Chondrocyte (in vitro differentiated cells): Measurements from ENCODE around the gene CD33. TPM values are rescaled to one million over a fixed set of nuclear protein-coding genes. Genes with fewer than 3 reads are reported as not detected.

ENCODE experiments used
- DNase-seq: peaks from one replicate; pipeline ENCODE4 v3.0.0; 2021; ENCODE audit warnings: mixed read lengths, low spot score
- H3K27ac Mint-ChIP-seq: one replicate; pipeline ENCODE4 v1.8.0; 2021; ENCODE audit warnings: mild to moderate bottlenecking, moderate library complexity, mixed read lengths; ENCODE audit not compliant: unreplicated experiment
- H3K27me3 Mint-ChIP-seq: 2 replicates; pipeline ENCODE4 v1.8.0; 2021; ENCODE audit warnings: low read depth, mixed read lengths
- H3K36me3 Mint-ChIP-seq: 2 replicates; pipeline ENCODE4 v1.8.0; 2021; ENCODE audit warnings: low read depth, mixed read lengths
- H3K4me1 Mint-ChIP-seq: 2 replicates; pipeline ENCODE4 v1.8.0; 2021; ENCODE audit warnings: low read depth, mild to moderate bottlenecking, mixed read lengths
- H3K4me3 Mint-ChIP-seq: one replicate; pipeline ENCODE4 v1.8.0; 2021; ENCODE audit warnings: mild to moderate bottlenecking, moderate library complexity, mixed read lengths; ENCODE audit not compliant: unreplicated experiment
- H3K9me3 Mint-ChIP-seq: 2 replicates; pipeline ENCODE4 v1.8.0; 2021; ENCODE audit warnings: low read depth, mixed read lengths
- CTCF ChIP-seq: fragments of 200-600 bp; sonication (generic); IDR thresholded peaks from 2 replicates; pipeline ENCODE4 v1.5.0; 2021; ENCODE audit warnings: antibody characterized with exemption, mild to moderate bottlenecking, moderate library complexity
- total RNA-seq: library from RNA; stranded (reverse); gene quantifications from 3 replicates; pipeline ENCODE4 v1.2.1, GENCODE V29; 2021

The CD33 gene
- total RNA-seq, 1 donor from 2014 or later = not detected

GRCh38 chr19:51240866-51241265 is 16.0 kb downstream of the CD33 start:
- Mint-ChIP-seq H3K27ac (no peak overlapping the region), H3K27me3 (peaks cover 2% of the 10 kb centered on the region), H3K9me3 (peaks cover 26% of the 10 kb centered on the region), H3K4me1 (no peaks in the 10 kb centered on the region), H3K36me3 (no peaks in the 10 kb centered on the region), H3K4me3 (no peak overlapping the region)
- no peak for DNase-seq
- TF ChIP-seq CTCF = no peak

DNA sequence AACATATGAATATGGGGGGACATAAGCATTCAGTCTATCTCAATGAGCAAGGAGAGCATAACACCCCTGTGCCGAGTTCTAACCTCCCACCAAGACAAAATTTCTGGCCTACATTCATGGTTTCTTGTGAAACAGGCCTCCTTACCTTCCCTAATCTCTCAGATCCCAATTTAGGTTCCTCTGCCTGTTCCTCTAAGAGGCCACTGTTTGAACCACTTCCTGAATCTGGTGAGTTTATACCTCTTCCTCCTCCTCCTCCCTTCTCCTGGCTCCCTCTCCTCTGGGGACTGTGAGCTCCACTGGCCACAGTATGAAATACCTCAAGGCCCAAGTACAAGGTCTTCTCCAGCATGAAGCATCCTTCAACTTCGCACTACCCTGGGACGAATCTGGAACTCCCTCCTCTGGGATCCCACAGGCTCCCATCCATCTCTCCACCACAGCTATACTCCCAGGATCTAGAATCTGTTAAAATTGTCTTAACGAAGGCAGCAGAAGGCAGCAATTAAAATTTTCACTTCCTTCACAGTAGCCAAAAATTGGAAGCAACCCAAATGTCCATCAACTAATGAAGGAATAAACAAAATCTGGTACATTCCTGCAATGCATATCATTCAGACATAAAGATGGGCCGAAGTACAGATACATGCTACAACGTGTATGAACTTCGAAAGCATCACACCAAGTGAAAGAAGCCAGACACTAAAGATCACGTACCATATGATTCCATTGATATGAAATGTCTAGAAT is 18.2 kb downstream of the CD33 start:
- TF ChIP-seq CTCF = no peak
- Mint-ChIP-seq H3K36me3 (no peaks in the 10 kb centered on the region), H3K9me3 (peaks cover 29% of the 10 kb centered on the region), H3K27me3 (peaks cover 2% of the 10 kb centered on the region), H3K4me1 (no peaks in the 10 kb centered on the region), H3K4me3 (no peak overlapping the region), H3K27ac (no peak overlapping the region)
- no peak for DNase-seq

- TF ChIP-seq CTCF = no peak
- Mint-ChIP-seq H3K4me1 (no peaks in the 10 kb centered on the region), H3K27me3 (no peaks in the 10 kb centered on the region), H3K36me3 (no peaks in the 10 kb centered on the region), H3K4me3 (no peak overlapping the region), H3K27ac (no peak overlapping the region), H3K9me3 (peaks cover 26% of the 10 kb centered on the region)
- no peak for DNase-seq
Observed at GRCh38 chr19:51246164-51246552, 21.3 kb downstream of the CD33 start.

DNA sequence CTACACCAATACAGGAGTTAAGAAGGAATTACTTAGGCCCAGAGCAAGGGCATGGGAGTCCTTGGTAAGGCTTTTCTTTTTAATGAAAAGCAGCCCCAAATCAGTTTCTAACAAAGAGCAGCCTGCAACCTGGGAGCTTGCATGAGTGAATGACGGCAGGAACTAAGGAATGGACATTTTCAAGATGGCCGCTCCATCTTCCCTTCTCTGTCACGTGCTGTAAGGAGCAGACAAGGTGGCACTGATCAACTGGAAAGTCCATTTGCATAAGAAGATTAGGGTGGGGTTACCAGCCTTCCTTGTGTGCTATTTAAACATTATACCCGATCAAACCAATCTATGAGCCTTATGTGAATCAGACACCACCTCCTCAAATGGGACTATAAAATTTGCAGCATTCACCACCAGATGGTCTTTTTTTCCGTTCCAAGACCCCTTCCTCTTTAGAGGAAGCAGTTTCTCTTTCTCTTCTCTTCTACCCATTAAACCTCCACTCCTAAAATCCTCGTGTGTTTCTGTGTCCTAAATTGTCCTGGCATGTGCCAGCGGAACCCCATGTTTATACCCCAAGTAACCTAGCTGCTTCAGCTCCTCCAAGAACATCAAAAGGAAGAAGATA is 23.2 kb downstream of the CD33 start:
- TF ChIP-seq CTCF = no peak
- Mint-ChIP-seq H3K27ac (no peak overlapping the region), H3K9me3 (peaks cover 16% of the 10 kb centered on the region), H3K36me3 (no peaks in the 10 kb centered on the region), H3K27me3 (no peaks in the 10 kb centered on the region), H3K4me1 (no peaks in the 10 kb centered on the region), H3K4me3 (no peak overlapping the region)
- DNase-seq = no peak

DNA sequence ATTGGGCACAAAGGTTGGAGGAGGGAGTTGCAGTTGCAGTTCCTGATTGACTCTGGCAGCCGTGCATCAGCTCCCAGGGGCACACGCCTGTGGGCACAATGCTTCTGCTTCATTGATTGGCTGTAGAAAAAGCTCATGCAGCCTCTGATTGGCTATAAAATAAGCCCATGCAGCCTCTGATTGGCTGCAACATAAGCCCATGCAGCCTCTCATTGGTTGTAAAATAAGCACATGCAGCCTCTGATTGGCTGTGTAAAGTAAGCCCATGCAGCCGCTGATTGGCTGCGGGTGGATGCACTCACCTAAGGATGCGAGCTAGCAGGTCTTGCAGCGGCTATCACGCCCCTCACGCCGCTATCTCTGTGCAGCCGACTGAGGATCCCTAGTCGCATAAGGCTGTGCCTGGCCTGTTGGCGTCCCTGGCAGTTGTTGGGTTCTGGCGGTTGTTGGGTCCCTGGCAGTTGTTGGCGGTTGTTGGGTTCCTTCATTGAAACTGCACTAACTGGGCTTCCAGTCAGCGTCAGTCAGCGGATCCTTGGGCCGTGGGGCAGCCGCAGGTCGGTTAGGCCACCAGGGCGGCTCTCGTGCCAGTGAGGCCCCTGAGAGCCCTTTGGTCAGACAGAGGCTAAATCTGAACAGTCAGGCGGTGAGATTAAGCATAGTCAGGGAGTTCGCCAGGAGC is 26.0 kb downstream of the CD33 start, which contains the start of gene SIGLECL1:
SIGLECL1 (plus strand) TSS at position 295 of the 682 bp plus-strand sequence. CDS start 12,993 bp downstream, outside the sequence.
- no peaks in the 10 kb centered on the region for H3K27me3 Mint-ChIP-seq
- H3K4me3 Mint-ChIP-seq = no peak within 1 kb of the TSS
- no peak within 1 kb of the TSS for H3K27ac Mint-ChIP-seq

More for the DNA sequence above, 26.0 kb downstream of the CD33 start, which contains the start of gene SIGLECL1:
- DNase-seq = no peak
- no peak for TF ChIP-seq CTCF
- H3K9me3 Mint-ChIP-seq = peaks cover 6% of the 10 kb centered on the region
- H3K4me1 Mint-ChIP-seq = no peaks in the 10 kb centered on the region
- H3K36me3 Mint-ChIP-seq = no peaks in the 10 kb centered on the region
